Measurements from ENCODE around the gene SNX17.

- TF ChIP-seq CTCF (IDR thresholded peaks at IDR 0.05) (no peak), POLR2AphosphoS5 (IDR thresholded peaks at IDR 0.05) (no peak), EP300 (IDR thresholded peaks at IDR 0.05) (no peak), POLR2A (IDR thresholded peaks at IDR 0.05; ENCODE audit: low read depth) (no peak)
Measured at GRCh38 chr2:27375513-27376099, 5.2 kb downstream of the SNX17 start.

Data from esophagus muscularis mucosa (tissue), 4 donors.